ENCODE results near the gene SERPINE3. TPM values are rescaled to one million over a fixed set of nuclear protein-coding genes. Genes with fewer than 3 reads are reported as not detected.
A peak's percentile ranks its signal among the peaks of the same experiment; 100 is the strongest.

SERPINE3 gene
- not detected for total RNA-seq

GRCh38 chr13:51339354-51339753 lies at the start of gene SERPINE3:
Gene SERPINE3 (plus strand): TSS chr13:51339691. CDS start chr13:51341092, 1,401 bp downstream.
- H3K27ac Mint-ChIP-seq = peak within 1 kb of the TSS; percentile 21
- H3K36me3 Mint-ChIP-seq (ENCODE audit: low read depth) = no peaks in the 10 kb centered on the region
- ATAC-seq (no peak), DNase-seq (no peak)
- POLR2A ChIA-PET = no interaction called here
- H3K27me3 Mint-ChIP-seq = peaks cover 5% of the 10 kb centered on the region
- CTCF ChIA-PET = no interaction called here
- no peak within 1 kb of the TSS for H3K4me3 Mint-ChIP-seq
- H3K9me3 Mint-ChIP-seq (ENCODE audit: low read depth) = no peaks in the 10 kb centered on the region
- intact Hi-C loops (cut with DNase I, micrococcal nuclease) = no loop called here
- peaks cover 5% of the 10 kb centered on the region for H3K4me1 Mint-ChIP-seq

DNA sequence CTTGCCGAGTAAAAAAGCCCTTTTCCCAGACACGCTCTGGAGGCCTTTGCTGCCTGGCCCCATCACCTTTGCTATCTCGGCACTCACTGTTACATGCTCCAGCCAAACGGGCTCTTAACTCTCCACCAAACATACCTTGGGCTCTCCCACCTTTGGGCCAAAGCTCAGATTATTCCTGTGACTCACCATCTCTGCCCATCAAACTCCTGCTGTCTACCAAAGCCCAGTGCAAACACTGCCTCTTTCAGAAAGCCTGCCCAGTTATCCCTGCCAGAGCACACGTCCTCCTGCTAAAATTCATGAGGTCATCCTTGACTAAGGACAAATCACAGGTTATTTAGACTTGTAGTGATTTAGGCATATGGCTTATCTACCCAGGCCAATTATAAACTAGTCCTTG lies 48.1 kb upstream of the SERPINE3 start:
- H3K27ac Mint-ChIP-seq = no peak overlapping the region
- ATAC-seq = no peak
- ChIA-PET CTCF (interaction anchor here (1.0 to 1.5 kb wide), 2 partner anchors 9 to 166 kb away, joined by 3 read pairs; no protein-coding TSS in a partner anchor), POLR2A (no interaction called here)
- H3K36me3 Mint-ChIP-seq (ENCODE audit: low read depth) = no peaks in the 10 kb centered on the region
- no peaks in the 10 kb centered on the region for H3K9me3 Mint-ChIP-seq (ENCODE audit: low read depth)
- H3K4me1 Mint-ChIP-seq = no peaks in the 10 kb centered on the region
- H3K27me3 Mint-ChIP-seq = no peaks in the 10 kb centered on the region
- H3K4me3 Mint-ChIP-seq = no peak overlapping the region
- intact Hi-C loops (cut with DNase I, micrococcal nuclease) = no loop called here
- no peak for DNase-seq

DNA sequence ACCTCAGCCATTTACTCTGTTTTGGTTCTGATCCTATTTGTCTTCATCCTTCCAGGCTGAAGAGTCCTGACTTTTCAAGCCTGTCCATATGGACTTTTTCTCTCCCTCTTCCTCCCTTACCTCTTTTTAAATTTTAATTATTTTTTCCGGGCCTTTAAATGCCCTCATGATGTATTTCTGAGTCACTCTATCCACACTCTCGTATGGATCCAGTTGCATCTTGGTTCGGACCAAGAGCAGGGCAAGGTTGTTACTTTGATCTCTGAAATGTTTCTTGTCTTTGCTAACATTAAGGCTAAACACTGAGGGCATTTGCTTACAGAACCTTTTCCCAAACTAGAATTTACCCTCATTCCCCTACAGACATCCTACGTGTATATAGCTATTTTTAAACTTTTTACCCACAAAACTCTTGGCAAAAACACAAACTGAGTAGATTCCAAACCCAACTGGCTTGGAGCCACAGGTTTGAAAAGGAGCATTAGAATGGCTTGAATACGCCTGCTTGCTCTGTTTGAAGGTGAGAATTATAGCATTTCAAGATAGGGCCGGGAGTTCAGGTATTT lies 47.4 kb upstream of the SERPINE3 start:
- intact Hi-C loops (cut with DNase I, micrococcal nuclease) = no loop called here
- no peaks in the 10 kb centered on the region for H3K27me3 Mint-ChIP-seq
- DNase-seq (no peak), ATAC-seq (no peak)
- CTCF ChIA-PET = interaction anchor here (1.5 kb wide), 1 partner anchor 9 kb away, joined by 3 read pairs; no protein-coding TSS in a partner anchor
- POLR2A ChIA-PET = no interaction called here
- no peaks in the 10 kb centered on the region for H3K36me3 Mint-ChIP-seq (ENCODE audit: low read depth)
- H3K9me3 Mint-ChIP-seq (ENCODE audit: low read depth) = no peaks in the 10 kb centered on the region
- H3K4me3 Mint-ChIP-seq = no peak overlapping the region
- H3K27ac Mint-ChIP-seq = no peak overlapping the region
- no peaks in the 10 kb centered on the region for H3K4me1 Mint-ChIP-seq

DNA sequence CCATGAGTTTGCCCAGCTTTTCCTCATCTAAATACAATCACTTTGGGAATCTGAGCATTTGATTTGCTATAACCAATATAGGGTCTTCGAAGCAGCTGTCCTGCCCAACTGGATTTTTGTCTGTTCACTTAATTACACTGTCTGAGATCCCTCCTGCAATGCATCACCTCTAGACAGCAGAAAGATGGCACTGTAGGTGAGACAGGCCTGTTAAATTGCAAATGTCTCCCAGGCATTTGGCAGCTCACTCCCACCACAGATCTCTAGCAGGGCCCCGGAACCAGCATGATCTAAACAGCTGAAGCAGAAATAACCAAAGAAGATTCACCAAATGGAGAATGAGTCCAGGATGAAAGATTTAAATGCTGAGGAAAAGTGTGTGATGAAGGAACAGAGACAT lies 41.9 kb upstream of the SERPINE3 start:
- DNase-seq (no peak), ATAC-seq (no peak)
- POLR2A ChIA-PET = no interaction called here
- intact Hi-C loops (cut with DNase I, micrococcal nuclease) = no loop called here
- Mint-ChIP-seq H3K27me3 (peaks cover 2% of the 10 kb centered on the region), H3K4me3 (no peak overlapping the region), H3K9me3 (ENCODE audit: low read depth) (no peaks in the 10 kb centered on the region), H3K36me3 (ENCODE audit: low read depth) (no peaks in the 10 kb centered on the region), H3K4me1 (no peaks in the 10 kb centered on the region), H3K27ac (no peak overlapping the region)
- CTCF ChIA-PET = interaction anchor here (0.9 to 5.6 kb wide), 2 partner anchors 10 to 174 kb away, joined by 3 to 39 read pairs; no protein-coding TSS in a partner anchor

GRCh38 chr13:51298812-51299211 lies 40.7 kb upstream of the SERPINE3 start:
- Mint-ChIP-seq H3K4me1 (no peaks in the 10 kb centered on the region), H3K36me3 (ENCODE audit: low read depth) (no peaks in the 10 kb centered on the region), H3K9me3 (ENCODE audit: low read depth) (no peaks in the 10 kb centered on the region), H3K4me3 (no peak overlapping the region), H3K27ac (no peak overlapping the region), H3K27me3 (peaks cover 2% of the 10 kb centered on the region)
- intact Hi-C loops (cut with DNase I, micrococcal nuclease) = no loop called here
- DNase-seq (no peak), ATAC-seq (no peak)
- ChIA-PET POLR2A (no interaction called here), CTCF (interaction anchor here (0.8 to 5.6 kb wide), 2 partner anchors 11 to 499 kb away, joined by 3 to 39 read pairs; no protein-coding TSS in a partner anchor)

- ChIA-PET POLR2A (no interaction called here), CTCF (no interaction called here)
- Mint-ChIP-seq H3K9me3 (ENCODE audit: low read depth) (no peaks in the 10 kb centered on the region), H3K27me3 (peaks cover 4% of the 10 kb centered on the region), H3K36me3 (ENCODE audit: low read depth) (no peaks in the 10 kb centered on the region), H3K4me1 (no peaks in the 10 kb centered on the region), H3K4me3 (no peak overlapping the region), H3K27ac (no peak overlapping the region)
- DNase-seq = no peak
- no peak for ATAC-seq
- intact Hi-C loops (cut with DNase I, micrococcal nuclease) = no loop called here
These were observed 36.4 kb upstream of the SERPINE3 start for GRCh38 chr13:51303063-51303552.

GRCh38 chr13:51303882-51304281 lies 35.6 kb upstream of the SERPINE3 start:
- Mint-ChIP-seq H3K4me1 (no peaks in the 10 kb centered on the region), H3K36me3 (ENCODE audit: low read depth) (no peaks in the 10 kb centered on the region), H3K27me3 (peaks cover 4% of the 10 kb centered on the region), H3K9me3 (ENCODE audit: low read depth) (no peaks in the 10 kb centered on the region), H3K27ac (no peak overlapping the region), H3K4me3 (no peak overlapping the region)
- intact Hi-C loops (cut with DNase I, micrococcal nuclease) = no loop called here
- ATAC-seq (no peak), DNase-seq (no peak)
- ChIA-PET POLR2A (no interaction called here), CTCF (no interaction called here)

DNA sequence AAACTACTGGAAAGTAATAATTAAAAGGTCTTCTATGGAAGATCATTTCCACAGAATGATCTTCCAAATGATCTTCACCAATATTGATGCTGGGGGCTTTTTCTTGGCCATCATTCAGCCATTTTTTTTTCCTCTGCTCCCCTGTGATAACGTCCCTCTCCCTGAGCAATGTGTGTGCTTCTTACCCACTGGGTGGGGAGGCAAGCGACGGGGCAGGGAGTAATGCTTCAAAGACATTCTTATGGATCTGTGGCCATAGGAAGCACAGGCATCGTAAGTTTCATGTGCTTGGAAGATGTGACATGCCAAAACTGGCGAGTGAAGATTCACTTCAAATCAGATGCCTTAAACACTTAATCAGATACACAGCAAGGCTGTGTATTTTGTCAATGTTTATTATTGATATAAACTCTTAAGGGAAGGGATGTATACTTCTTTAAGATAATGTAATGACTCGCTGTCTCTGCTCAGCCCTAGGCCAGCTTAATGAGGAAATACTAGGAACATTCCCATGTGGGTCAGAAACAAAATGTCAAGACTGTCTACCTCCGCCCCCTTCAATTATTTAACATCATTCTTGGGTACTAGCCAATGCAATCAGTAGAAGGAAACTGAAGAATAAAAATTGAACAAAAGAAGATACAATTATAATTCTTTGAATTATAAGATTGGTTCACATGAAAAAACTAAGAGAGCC lies 34.1 kb upstream of the SERPINE3 start:
- Mint-ChIP-seq H3K4me3 (no peak overlapping the region), H3K9me3 (ENCODE audit: low read depth) (no peaks in the 10 kb centered on the region), H3K27ac (no peak overlapping the region), H3K27me3 (peaks cover 2% of the 10 kb centered on the region), H3K36me3 (ENCODE audit: low read depth) (no peaks in the 10 kb centered on the region), H3K4me1 (no peaks in the 10 kb centered on the region)
- DNase-seq = no peak
- POLR2A ChIA-PET = no interaction called here
- no peak for ATAC-seq
- CTCF ChIA-PET = interaction anchor here (0.6 kb wide), 1 partner anchor 33 kb away, joined by 3 read pairs; no protein-coding TSS in a partner anchor
- intact Hi-C loops (cut with DNase I, micrococcal nuclease) = no loop called here

DNA sequence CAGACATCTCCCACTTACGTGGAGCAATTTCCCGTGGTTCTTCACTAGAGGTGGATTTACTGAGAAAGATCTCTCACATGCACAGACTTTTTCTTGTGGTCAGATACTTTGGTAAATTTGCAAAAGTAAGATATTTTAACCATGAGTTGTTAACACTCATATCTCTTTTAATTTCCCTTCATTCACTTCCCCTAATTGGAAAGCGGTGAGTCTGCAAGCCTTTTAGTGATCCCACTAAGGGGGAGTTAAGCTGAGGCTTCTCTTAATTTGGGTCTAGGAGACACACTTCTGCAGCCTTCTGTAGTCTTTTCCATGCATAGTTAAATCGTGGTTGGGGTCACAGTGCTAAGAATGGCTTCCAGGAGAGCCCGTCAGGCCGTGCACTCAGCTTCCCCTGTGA lies 30.7 kb upstream of the SERPINE3 start:
- intact Hi-C loops (cut with DNase I, micrococcal nuclease) = no loop called here
- Mint-ChIP-seq H3K4me1 (no peaks in the 10 kb centered on the region), H3K9me3 (ENCODE audit: low read depth) (no peaks in the 10 kb centered on the region), H3K27me3 (peaks cover 4% of the 10 kb centered on the region), H3K27ac (no peak overlapping the region), H3K4me3 (no peak overlapping the region), H3K36me3 (ENCODE audit: low read depth) (no peaks in the 10 kb centered on the region)
- ChIA-PET CTCF (interaction anchor here (2.4 kb wide), 1 partner anchor 23 kb away, joined by 10 read pairs; no protein-coding TSS in a partner anchor), POLR2A (no interaction called here)
- no peak for ATAC-seq
- DNase-seq = no peak

DNA sequence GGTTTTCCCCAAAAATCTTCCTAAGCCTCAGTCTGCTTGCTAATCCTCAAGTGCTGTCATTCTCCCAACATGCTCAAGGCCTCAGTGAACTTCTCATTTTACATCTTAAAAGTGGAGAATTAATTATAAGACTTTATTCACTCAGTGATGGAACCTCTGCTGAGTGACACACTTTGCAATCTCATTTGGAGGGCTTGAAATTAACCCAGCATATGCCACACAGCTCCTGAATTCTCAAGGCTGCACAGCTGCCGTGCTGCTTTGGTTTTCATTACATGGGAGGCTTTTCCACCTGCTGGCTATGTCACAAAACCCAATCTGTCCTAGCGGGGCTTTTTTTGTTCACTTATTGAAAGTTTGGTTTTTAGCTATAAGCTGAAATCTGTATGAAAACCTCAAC lies 28.3 kb upstream of the SERPINE3 start:
- ChIA-PET CTCF (interaction anchor here (1.4 kb wide), 2 partner anchors 24 to 29 kb away, joined by 3 to 5 read pairs; no protein-coding TSS in a partner anchor), POLR2A (no interaction called here)
- Mint-ChIP-seq H3K27ac (no peak overlapping the region), H3K36me3 (ENCODE audit: low read depth) (no peaks in the 10 kb centered on the region), H3K4me1 (no peaks in the 10 kb centered on the region), H3K9me3 (ENCODE audit: low read depth) (no peaks in the 10 kb centered on the region), H3K27me3 (peaks cover 4% of the 10 kb centered on the region), H3K4me3 (no peak overlapping the region)
- intact Hi-C loops (cut with DNase I, micrococcal nuclease) = no loop called here
- no peak for DNase-seq
- ATAC-seq = no peak

DNA sequence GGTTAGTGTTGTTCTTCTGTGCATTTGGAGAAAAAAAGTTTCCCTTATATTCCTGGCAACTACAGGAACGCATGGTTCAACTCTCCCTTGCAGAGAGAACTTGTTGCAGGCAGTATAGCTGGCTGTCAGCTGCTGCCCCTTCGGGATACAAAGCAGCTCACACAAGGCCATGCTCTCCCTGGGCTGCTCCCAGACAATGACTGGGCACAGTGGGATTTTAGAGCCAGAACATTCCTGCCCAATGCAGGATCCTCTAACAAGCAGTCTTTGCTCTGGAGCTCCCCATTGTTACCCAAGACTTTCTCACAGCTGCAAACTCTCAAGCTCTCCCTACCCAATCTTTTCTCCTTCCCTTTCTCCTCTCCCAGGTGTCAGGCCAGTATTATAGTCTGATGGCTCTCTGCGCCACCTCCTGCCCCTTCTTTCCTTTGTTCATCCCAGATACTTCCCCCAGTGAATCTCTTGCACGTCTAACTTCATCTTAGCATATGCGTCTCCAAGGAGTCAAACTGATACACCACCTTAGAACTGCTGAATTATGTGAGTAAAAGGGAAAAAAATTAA lies 27.5 kb upstream of the SERPINE3 start:
- Mint-ChIP-seq H3K4me1 (no peaks in the 10 kb centered on the region), H3K9me3 (ENCODE audit: low read depth) (no peaks in the 10 kb centered on the region), H3K36me3 (ENCODE audit: low read depth) (no peaks in the 10 kb centered on the region), H3K4me3 (no peak overlapping the region), H3K27ac (no peak overlapping the region), H3K27me3 (peaks cover 4% of the 10 kb centered on the region)
- CTCF ChIA-PET = interaction anchor here (1.0 to 1.4 kb wide), 2 partner anchors 22 to 30 kb away, joined by 3 read pairs; no protein-coding TSS in a partner anchor
- POLR2A ChIA-PET = no interaction called here
- intact Hi-C loops (cut with DNase I, micrococcal nuclease) = no loop called here
- no peak for DNase-seq
- ATAC-seq = no peak

DNA sequence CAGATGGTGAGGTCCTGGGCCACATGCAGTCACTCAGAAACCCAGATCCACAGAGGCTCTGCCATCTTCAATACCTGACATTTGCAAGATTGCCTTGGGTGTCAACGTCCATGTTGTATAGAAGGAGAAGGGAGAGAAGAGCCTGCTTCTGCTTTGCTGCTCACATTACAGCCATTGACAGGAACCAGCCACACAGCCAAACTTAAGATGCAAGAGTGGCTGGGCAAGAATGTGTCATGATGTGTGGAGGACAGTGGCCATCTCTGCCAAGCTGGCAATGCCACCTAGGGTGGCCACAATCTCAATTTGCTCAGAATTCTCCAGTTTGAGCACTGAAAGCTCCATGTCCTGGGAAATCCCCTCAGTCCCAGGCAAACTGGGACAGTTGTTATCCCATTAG lies 25.9 kb upstream of the SERPINE3 start:
- intact Hi-C loops (cut with DNase I, micrococcal nuclease) = no loop called here
- ChIA-PET CTCF (no interaction called here), POLR2A (no interaction called here)
- DNase-seq (no peak), ATAC-seq (no peak)
- Mint-ChIP-seq H3K4me1 (no peaks in the 10 kb centered on the region), H3K27me3 (peaks cover 2% of the 10 kb centered on the region), H3K4me3 (no peak overlapping the region), H3K27ac (no peak overlapping the region), H3K9me3 (ENCODE audit: low read depth) (no peaks in the 10 kb centered on the region), H3K36me3 (ENCODE audit: low read depth) (no peaks in the 10 kb centered on the region)

All from activated CD4-positive, alpha-beta T cell treated with anti-CD3 and anti-CD28 coated beads for 36 hours (primary cell).